ENCODE results near the gene RAB11B. TPM values are rescaled to one million over a fixed set of nuclear protein-coding genes. Genes with fewer than 3 reads are reported as not detected.

RAB11B gene
- 14.3 and 21.9 TPM in 2 replicates for total RNA-seq

GRCh38 chr19:8389891-8390616, at the start of gene RAB11B:
Gene RAB11B (plus strand): TSS chr19:8390360. CDS start chr19:8390417, 57 bp downstream.

GRCh38 chr19:8342684-8343482, 47.3 kb upstream of the RAB11B start, which contains the start of gene KANK3:
Gene KANK3 (minus strand): TSS chr19:8343262. CDS start chr19:8337828, 5,434 bp downstream.

GRCh38 chr19:8363803-8364771, 26.1 kb upstream of the RAB11B start, which contains the start of gene ANGPTL4:
Gene ANGPTL4 (plus strand): TSS chr19:8364155. CDS start chr19:8364322, 167 bp downstream.

GRCh38 chr19:8412783-8413628, 22.8 kb downstream of the RAB11B start, which contains the start of gene MARCHF2:
Gene MARCHF2 (plus strand): TSS chr19:8413305. CDS start chr19:8421841, 8,536 bp downstream.

GRCh38 chr19:8444677-8445487, 54.7 kb downstream of the RAB11B start, which contains the start of gene HNRNPM:
Gene HNRNPM (plus strand): TSS chr19:8444975. CDS start chr19:8444999, 24 bp downstream.

Other genes with a start within 250 kb of the RAB11B start
- gene FBN3, start 240.8 kb upstream of the RAB11B start, total RNA-seq, result not detected in 2 replicates
- gene CERS4, start 181.0 kb upstream of the RAB11B start, total RNA-seq, result 7.3 and 9.1 TPM in 2 replicates
- 49.5 and 89.8 TPM in 2 replicates for gene CD320, start 82.0 kb upstream of the RAB11B start, total RNA-seq
- gene NDUFA7, start 69.0 kb upstream of the RAB11B start, total RNA-seq, result 75.4 and 96.4 TPM in 2 replicates
- gene RPS28, start 68.9 kb upstream of the RAB11B start, total RNA-seq, result 389 and 571 TPM in 2 replicates
- gene KANK3, start 47.1 kb upstream of the RAB11B start, total RNA-seq, result 2.7 and 4.1 TPM in 2 replicates
- 121 and 161 TPM in 2 replicates for gene ANGPTL4, start 26.2 kb upstream of the RAB11B start, total RNA-seq
- gene MARCHF2, start 22.9 kb downstream of the RAB11B start, total RNA-seq, result 52.5 and 80.2 TPM in 2 replicates
- 48.3 and 116 TPM in 2 replicates for gene HNRNPM, start 54.6 kb downstream of the RAB11B start, total RNA-seq
- gene PRAM1, start 112.3 kb downstream of the RAB11B start, total RNA-seq, result not detected in 2 replicates
- 2.3 and 3.7 TPM in 2 replicates for gene ZNF414, start 123.8 kb downstream of the RAB11B start, total RNA-seq
- 0.31 TPM in 1 of 2 replicates, not detected in the other for gene MYO1F, start 187.1 kb downstream of the RAB11B start, total RNA-seq
- gene ADAMTS10, start 220.4 kb downstream of the RAB11B start, total RNA-seq, result not detected in 2 replicates
- not detected in 2 replicates for gene NFILZ, start 240.3 kb downstream of the RAB11B start, total RNA-seq